HCT116 (cell line): ENCODE data around the gene MED13L. TPM values are rescaled to one million over a fixed set of nuclear protein-coding genes. Genes with fewer than 3 reads are reported as not detected.

Experiments
- ATAC-seq: fragments of 200-7000 bp; cut with Tn5 transposase; 2 replicates; pipeline ENCODE4 v1.9.1; 2020; ENCODE audit warnings: mild to moderate bottlenecking, moderate library complexity
- BruUV-seq: library from RNA; stranded (reverse); fragments of 400-500 nt; replicated peaks from 2 replicates; lab custom pipeline; 2021; lab: Mats Ljungman, UMichigan
- CTCF ChIA-PET: fragments of 300-600 bp; sonication (Branson Sonifier 250); formaldehyde crosslinking; loops from one replicate; lab custom pipeline; 2021; ENCODE audit warnings: antibody characterized with exemption; lab: Charles Lee
- POLR2A ChIA-PET: fragments of 300-600, 350-600 bp; sonication (Branson Sonifier 250); formaldehyde crosslinking; loops from one replicate; lab custom pipeline; 2021; ENCODE audit warnings: antibody characterized with exemption; lab: Charles Lee
- RAD21 ChIA-PET, 2 experiments: fragments of 300-600 bp; sonication (Branson Sonifier 250); formaldehyde crosslinking; loops; one replicate each; lab custom pipeline; 2023; ENCODE audit warnings: low total read pairs in 2 of 2; ENCODE audit not compliant: uncharacterized antibody in 2 of 2, unreplicated experiment in 2 of 2, low non-redundant PET in 1 of 2; lab: Charles Lee
- DNase-seq: peaks from one replicate; pipeline ENCODE4 v3.0.0-alpha.2; 2010; ENCODE audit warnings: low read depth, low spot score
- H2AFZ ChIP-seq: fragments of 200-600 bp; shearing (Covaris generic), sonication (generic); 2 replicates; pipeline ENCODE4 v1.6.1; 2017; ENCODE audit warnings: low read depth, mixed run types, mixed read lengths, antibody characterized with exemption, low read length; ENCODE audit not compliant: poor library complexity, severe bottlenecking
- H3K27ac ChIP-seq: 2 replicates; pipeline ENCODE4 v1.5.1; 2012; ENCODE audit warnings: low read depth, low read length
- H3K27me3 ChIP-seq: fragments of 200-600 bp; sonication (generic); 2 replicates; pipeline ENCODE4 v1.6.1; 2016; ENCODE audit warnings: mixed run types, low read length, mixed read lengths; ENCODE audit not compliant: insufficient read depth
- H3K36me3 ChIP-seq, 2 experiments: fragments of 200-500 bp in 1 of 2; fragments of 200-600 bp in 1 of 2; sonication (Bioruptor generic) in 1 of 2; sonication (generic) in 1 of 2; 2 replicates each; pipeline versions ENCODE4 v1.5.1 to v1.6.1; 2014 to 2016; ENCODE audit warnings: low read length in 2 of 2, inconsistent platforms in 1 of 2, mixed read lengths in 1 of 2, mixed run types in 1 of 2; ENCODE audit not compliant: insufficient read depth in 2 of 2, control insufficient read depth in 1 of 2
- H3K4me1 ChIP-seq, 2 experiments: fragments of 200-600 bp in 1 of 2; sonication (generic) in 1 of 2; 2 replicates each; pipeline versions ENCODE4 v1.5.1 to v1.6.1; 2012 to 2017; ENCODE audit warnings: low read length in 2 of 2, inconsistent platforms in 1 of 2, mild to moderate bottlenecking in 1 of 2, mixed read lengths in 1 of 2, mixed run types in 1 of 2, moderate library complexity in 1 of 2; ENCODE audit not compliant: insufficient read depth in 2 of 2, control insufficient read depth in 1 of 2
- H3K4me2 ChIP-seq: fragments of 200-600 bp; sonication (generic); 2 replicates; pipeline ENCODE4 v1.6.1; 2017; ENCODE audit warnings: mixed run types, low read length, mixed read lengths
- H3K4me3 ChIP-seq, 2 experiments: fragments of 200-600 bp in 1 of 2; sonication (generic) in 1 of 2; replicated peaks in 1 of 2; 2 replicates each; pipeline ENCODE4 v1.5.1; 2011 to 2016; ENCODE audit warnings: low read length in 2 of 2, control low read depth in 1 of 2, low read depth in 1 of 2, mild to moderate bottlenecking in 1 of 2, mixed read lengths in 1 of 2, mixed run types in 1 of 2
- H3K79me2 ChIP-seq: fragments of 200-600 bp; sonication (generic); 2 replicates; pipeline ENCODE4 v1.6.1; 2017; ENCODE audit warnings: mild to moderate bottlenecking, mixed run types, low read length, moderate library complexity, mixed read lengths; ENCODE audit not compliant: insufficient read depth
- H3K9ac ChIP-seq: fragments of 200-600 bp; sonication (generic); 2 replicates; pipeline ENCODE4 v1.6.1; 2016; ENCODE audit warnings: low read length, mixed read lengths
- H3K9me2 ChIP-seq: fragments of 200-600 bp; sonication (generic), shearing (Covaris generic); 2 replicates; pipeline ENCODE4 v1.6.1; 2017; ENCODE audit warnings: mixed run types, mild to moderate bottlenecking, moderate library complexity; ENCODE audit not compliant: insufficient read depth
- H3K9me3 ChIP-seq, 2 experiments: fragments of 200-500 bp in 1 of 2; fragments of 200-600 bp in 1 of 2; sonication (Bioruptor generic) in 1 of 2; sonication (generic) in 1 of 2; 2 replicates each; pipeline ENCODE4 v1.6.1; 2014 to 2017; ENCODE audit warnings: low read length in 2 of 2, mixed read lengths in 2 of 2, inconsistent platforms in 1 of 2, low read depth in 1 of 2, mild to moderate bottlenecking in 1 of 2, mixed run types in 1 of 2, moderate library complexity in 1 of 2; ENCODE audit not compliant: control insufficient read depth in 1 of 2, insufficient read depth in 1 of 2
- H4K20me1 ChIP-seq: fragments of 200-600 bp; sonication (generic), shearing (Covaris generic); 2 replicates; pipeline ENCODE4 v1.6.1; 2017; ENCODE audit warnings: mixed run types, mild to moderate bottlenecking, moderate library complexity; ENCODE audit not compliant: insufficient read depth
- CEBPB ChIP-seq: IDR thresholded peaks from 2 replicates; pipeline ENCODE4 v1.6.1; 2012; ENCODE audit warnings: low read depth
- ELF1 ChIP-seq: IDR thresholded peaks from 2 replicates; pipeline ENCODE4 v1.6.1; 2012; ENCODE audit warnings: low read depth, borderline replicate concordance
- EZH2 ChIP-seq: fragments of 200-600 bp; sonication (generic); IDR thresholded peaks from 2 replicates; pipeline ENCODE4 v1.6.1; 2017; ENCODE audit warnings: antibody characterized with exemption, mixed run types
- EZH2phosphoT487 ChIP-seq: fragments of 200-600 bp; IDR thresholded peaks from 2 replicates; pipeline ENCODE4 v1.6.1; 2018; ENCODE audit warnings: antibody characterized with exemption, borderline replicate concordance
- POLR2A ChIP-seq: IDR thresholded peaks from 2 replicates; pipeline ENCODE4 v1.7.0; 2011; ENCODE audit warnings: borderline replicate concordance; ENCODE audit not compliant: insufficient read depth, insufficient read length; ENCODE audit errors: extremely low read depth
- SIN3A ChIP-seq: IDR thresholded peaks from 2 replicates; pipeline ENCODE4 v1.6.1; 2012; ENCODE audit warnings: low read depth
- SP1 ChIP-seq: IDR thresholded peaks from 2 replicates; pipeline ENCODE4 v1.6.1; 2012; ENCODE audit warnings: low read depth
- SRF ChIP-seq: IDR thresholded peaks from 2 replicates; pipeline ENCODE4 v1.6.1; 2012; ENCODE audit warnings: low read depth
- TCF7L2 ChIP-seq: IDR thresholded peaks from 2 replicates; pipeline ENCODE4 v1.7.0; 2011; ENCODE audit warnings: borderline replicate concordance, inconsistent platforms; ENCODE audit not compliant: insufficient read depth, insufficient read length; ENCODE audit errors: extremely low read depth
- ZNF274 ChIP-seq: fragments of 200-500 bp; sonication (Bioruptor generic); IDR thresholded peaks from 2 replicates; pipeline ENCODE4 v1.6.1; 2014; ENCODE audit warnings: mild to moderate bottlenecking, low read depth, low read length, inconsistent platforms
- intact Hi-C: fragments of 100-400 bp; cut with micrococcal nuclease; formaldehyde crosslinking; loops from 2 replicates; pipeline ENCODE4 v1.10.0; 2022
- total RNA-seq: library from RNA; stranded (reverse); gene quantifications from one replicate; pipeline ENCODE4 v1.2.1, GENCODE V29; 2021; ENCODE audit not compliant: unreplicated experiment
- TF ChIP-seq, protein P1 (sequence below): IDR thresholded peaks from 2 replicates; pipeline ENCODE4 v1.6.1; 2012

Gene MED13L
- total RNA-seq, 1 experiment from 2014 or later, result 176 TPM

DNA sequence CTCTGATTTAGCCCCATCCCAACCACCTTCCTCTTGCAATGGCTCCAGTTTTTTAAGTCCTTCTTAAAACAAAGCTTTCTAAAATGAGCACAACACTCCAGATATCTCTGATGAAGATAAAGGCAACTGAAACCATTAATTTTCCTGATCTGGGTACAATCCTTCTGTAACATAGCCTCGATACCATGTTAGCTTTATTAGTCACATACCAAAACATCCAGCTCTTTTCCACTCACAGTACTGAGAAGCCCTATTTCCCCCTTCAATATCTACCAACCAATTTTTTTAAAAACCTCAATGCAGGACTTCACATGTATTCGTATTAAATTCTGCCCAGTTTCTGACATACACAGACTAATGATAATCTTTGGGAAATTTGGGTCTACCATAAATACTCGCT is 105.9 kb downstream of the MED13L start:
- peaks cover 100% of the 10 kb centered on the region for H3K79me2 ChIP-seq
- intact Hi-C loops, result no loop called here
- H3K9ac ChIP-seq, result no peak overlapping the region
- TF ChIP-seq TCF7L2 (no peak), CEBPB (no peak), EZH2phosphoT487 (no peak), SP1 (no peak), ELF1 (no peak), POLR2A (no peak)
- TF ChIP-seq, protein P1, sequence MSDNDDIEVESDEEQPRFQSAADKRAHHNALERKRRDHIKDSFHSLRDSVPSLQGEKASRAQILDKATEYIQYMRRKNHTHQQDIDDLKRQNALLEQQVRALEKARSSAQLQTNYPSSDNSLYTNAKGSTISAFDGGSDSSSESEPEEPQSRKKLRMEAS, result no peak
- CTCF ChIA-PET, result no interaction called here
- DNase-seq (no peak), ATAC-seq (no peak)
- no peak overlapping the region for H2AFZ ChIP-seq
- H3K36me3 ChIP-seq, result no peaks in the 10 kb centered on the region
- H4K20me1 ChIP-seq, result peaks cover 88% of the 10 kb centered on the region
- no peaks in the 10 kb centered on the region for H3K27me3 ChIP-seq
- POLR2A ChIA-PET, result no interaction called here
- no peak overlapping the region for H3K4me2 ChIP-seq
- no peak overlapping the region for H3K27ac ChIP-seq
- no peaks in the 10 kb centered on the region for H3K9me2 ChIP-seq
- peaks cover 4 to 30% of the 10 kb centered on the region in 2 experiments for H3K4me1 ChIP-seq
- H3K4me3 ChIP-seq, result no peak overlapping the region
- BruUV-seq, result no TSS peak
- H3K9me3 ChIP-seq, result no peaks in the 10 kb centered on the region
- RAD21 ChIA-PET, result no interaction called here

GRCh38 chr12:116169071-116169470 is 108.4 kb downstream of the MED13L start:
- Histone ChIP-seq H3K79me2 (peaks cover 100% of the 10 kb centered on the region), H3K4me3 (no peak overlapping the region), H2AFZ (no peak overlapping the region), H4K20me1 (peaks cover 88% of the 10 kb centered on the region), H3K4me1 (peaks cover 27 to 55% of the 10 kb centered on the region in 2 experiments), H3K27me3 (no peaks in the 10 kb centered on the region), H3K4me2 (no peak overlapping the region), H3K9ac (no peak overlapping the region), H3K9me3 (no peaks in the 10 kb centered on the region), H3K9me2 (no peaks in the 10 kb centered on the region), H3K36me3 (no peaks in the 10 kb centered on the region), H3K27ac (no peak overlapping the region)
- ChIA-PET RAD21 (interaction anchor here in 1 of 2 experiments (0.6 kb wide), 1 partner anchor 10 kb away, joined by 3 read pairs; no protein-coding TSS in a partner anchor), POLR2A (no interaction called here), CTCF (no interaction called here)
- intact Hi-C loops, result no loop called here
- no peak for TF ChIP-seq SIN3A
- TF ChIP-seq ZNF274, result no peak
- TF ChIP-seq SRF, result no peak
- TF ChIP-seq EZH2, result no peak
- no peak for TF ChIP-seq POLR2A
- no peak for ATAC-seq
- DNase-seq, result no peak
- no TSS peak for BruUV-seq
